Fibroblast of mammary gland (primary cell): Measurements from ENCODE around the gene ZNF783.

Experiments
- DNase-seq: peaks from one replicate; pipeline ENCODE4 v3.0.0-alpha.2; 2010; ENCODE audit warnings: low read depth
- H3K4me3 ChIP-seq: 2 replicates; pipeline ENCODE4 v1.5.1; 2011; ENCODE audit warnings: low read depth, mild to moderate bottlenecking, low read length, moderate library complexity; ENCODE audit not compliant: control insufficient read depth
- CTCF ChIP-seq: conservative IDR thresholded peaks from 2 replicates; pipeline ENCODE4 v1.5.1; 2011; ENCODE audit warnings: low read depth, low read length, inconsistent platforms; ENCODE audit not compliant: control insufficient read depth, insufficient read depth

ZNF783 gene

GRCh38 chr7:149291781-149292461 lies 29.9 kb downstream of the ZNF783 start:
- no peak overlapping the region for H3K4me3 ChIP-seq
- DNase-seq, result no peak
- no peak for TF ChIP-seq CTCF

GRCh38 chr7:149292462-149292823 lies 30.4 kb downstream of the ZNF783 start:
- TF ChIP-seq CTCF, result no peak
- H3K4me3 ChIP-seq, result no peak overlapping the region
- no peak for DNase-seq

GRCh38 chr7:149293338-149293737 lies 31.3 kb downstream of the ZNF783 start:
- no peak for TF ChIP-seq CTCF
- no peak overlapping the region for H3K4me3 ChIP-seq
- no peak for DNase-seq

GRCh38 chr7:149293946-149294633 lies 32.1 kb downstream of the ZNF783 start:
- no peak for TF ChIP-seq CTCF
- DNase-seq, result no peak
- no peak overlapping the region for H3K4me3 ChIP-seq

- H3K4me3 ChIP-seq, result no peak overlapping the region
- DNase-seq, result no peak
- TF ChIP-seq CTCF, result no peak
Measured at GRCh38 chr7:149294634-149295480, 32.9 kb downstream of the ZNF783 start.

GRCh38 chr7:149295481-149295850 lies 33.5 kb downstream of the ZNF783 start:
- no peak overlapping the region for H3K4me3 ChIP-seq
- TF ChIP-seq CTCF, result no peak
- no peak for DNase-seq
